ENCODE results near the gene ZNF134.

ZNF134 gene

GRCh38 chr19:57655443-57655842 is 41.4 kb downstream of the ZNF134 start:
- no peak overlapping the region for H3K4me3 Mint-ChIP-seq
- peaks cover 4% of the 10 kb centered on the region for H3K27me3 Mint-ChIP-seq
- peaks cover 58% of the 10 kb centered on the region for H3K9me3 Mint-ChIP-seq
- H3K4me1 Mint-ChIP-seq (ENCODE audit: low read depth): no peaks in the 10 kb centered on the region
- H3K27ac Mint-ChIP-seq: no peak overlapping the region
- H3K36me3 Mint-ChIP-seq (ENCODE audit: low read depth): no peaks in the 10 kb centered on the region
- intact Hi-C loops (cut with micrococcal nuclease): no loop called here

GRCh38 chr19:57656346-57656745 is 42.3 kb downstream of the ZNF134 start:
- no peaks in the 10 kb centered on the region for H3K36me3 Mint-ChIP-seq (ENCODE audit: low read depth)
- no peaks in the 10 kb centered on the region for H3K4me1 Mint-ChIP-seq (ENCODE audit: low read depth)
- peaks cover 55% of the 10 kb centered on the region for H3K9me3 Mint-ChIP-seq
- intact Hi-C loops (cut with micrococcal nuclease): no loop called here
- H3K27ac Mint-ChIP-seq: no peak overlapping the region
- H3K27me3 Mint-ChIP-seq: peaks cover 8% of the 10 kb centered on the region
- no peak overlapping the region for H3K4me3 Mint-ChIP-seq

- Mint-ChIP-seq H3K4me1 (ENCODE audit: low read depth) (peaks cover 9% of the 10 kb centered on the region), H3K27ac (no peak overlapping the region), H3K4me3 (peak overlapping the region; percentile 76), H3K9me3 (no peaks in the 10 kb centered on the region), H3K36me3 (ENCODE audit: low read depth) (no peaks in the 10 kb centered on the region), H3K27me3 (peaks cover 51% of the 10 kb centered on the region)
- intact Hi-C loops (cut with micrococcal nuclease): no loop called here
Measured at GRCh38 chr19:57664269-57665127, 50.5 kb downstream of the ZNF134 start.

GRCh38 chr19:57665261-57665806 is 51.3 kb downstream of the ZNF134 start:
- Mint-ChIP-seq H3K27me3 (peaks cover 48% of the 10 kb centered on the region), H3K4me3 (no peak overlapping the region), H3K36me3 (ENCODE audit: low read depth) (no peaks in the 10 kb centered on the region), H3K27ac (no peak overlapping the region), H3K9me3 (no peaks in the 10 kb centered on the region), H3K4me1 (ENCODE audit: low read depth) (peaks cover 9% of the 10 kb centered on the region)
- intact Hi-C loops (cut with micrococcal nuclease): no loop called here

GRCh38 chr19:57667228-57667627 is 53.2 kb downstream of the ZNF134 start:
- H3K9me3 Mint-ChIP-seq: peaks cover 5% of the 10 kb centered on the region
- H3K4me1 Mint-ChIP-seq (ENCODE audit: low read depth): peaks cover 9% of the 10 kb centered on the region
- no peak overlapping the region for H3K27ac Mint-ChIP-seq
- H3K36me3 Mint-ChIP-seq (ENCODE audit: low read depth): no peaks in the 10 kb centered on the region
- peaks cover 42% of the 10 kb centered on the region for H3K27me3 Mint-ChIP-seq
- intact Hi-C loops (cut with micrococcal nuclease): no loop called here
- no peak overlapping the region for H3K4me3 Mint-ChIP-seq

GRCh38 chr19:57668635-57669034 is 54.6 kb downstream of the ZNF134 start, which contains the start of gene ZSCAN4:
Gene ZSCAN4, plus strand, starts transcription at chr19:57668935. Its CDS starts 7,211 bp downstream, at chr19:57676146.
- Mint-ChIP-seq H3K27ac (no peak within 1 kb of the TSS), H3K4me1 (ENCODE audit: low read depth) (peaks cover 9% of the 10 kb centered on the region), H3K36me3 (ENCODE audit: low read depth) (no peaks in the 10 kb centered on the region), H3K27me3 (peaks cover 33% of the 10 kb centered on the region), H3K4me3 (no peak within 1 kb of the TSS), H3K9me3 (peaks cover 5% of the 10 kb centered on the region)
- intact Hi-C loops (cut with micrococcal nuclease): no loop called here

- Mint-ChIP-seq H3K27me3 (peaks cover 10% of the 10 kb centered on the region), H3K4me1 (ENCODE audit: low read depth) (no peaks in the 10 kb centered on the region), H3K27ac (no peak overlapping the region), H3K9me3 (peaks cover 10% of the 10 kb centered on the region), H3K36me3 (ENCODE audit: low read depth) (no peaks in the 10 kb centered on the region), H3K4me3 (no peak overlapping the region)
- intact Hi-C loops (cut with micrococcal nuclease): no loop called here
Measured at GRCh38 chr19:57671124-57671895, 57.3 kb downstream of the ZNF134 start.

GRCh38 chr19:57672466-57672865 is 58.4 kb downstream of the ZNF134 start:
- peaks cover 20% of the 10 kb centered on the region for H3K9me3 Mint-ChIP-seq

More at GRCh38 chr19:57672466-57672865, 58.4 kb downstream of the ZNF134 start:
- Mint-ChIP-seq H3K27me3 (peaks cover 7% of the 10 kb centered on the region), H3K36me3 (ENCODE audit: low read depth) (no peaks in the 10 kb centered on the region), H3K4me1 (ENCODE audit: low read depth) (no peaks in the 10 kb centered on the region), H3K4me3 (no peak overlapping the region), H3K27ac (no peak overlapping the region)
- intact Hi-C loops (cut with micrococcal nuclease): no loop called here
